Measurements from ENCODE around the gene AK8.

GRCh38 chr9:132739710-132740310, 138.3 kb downstream of the AK8 start:
- TF ChIP-seq, protein P1, sequence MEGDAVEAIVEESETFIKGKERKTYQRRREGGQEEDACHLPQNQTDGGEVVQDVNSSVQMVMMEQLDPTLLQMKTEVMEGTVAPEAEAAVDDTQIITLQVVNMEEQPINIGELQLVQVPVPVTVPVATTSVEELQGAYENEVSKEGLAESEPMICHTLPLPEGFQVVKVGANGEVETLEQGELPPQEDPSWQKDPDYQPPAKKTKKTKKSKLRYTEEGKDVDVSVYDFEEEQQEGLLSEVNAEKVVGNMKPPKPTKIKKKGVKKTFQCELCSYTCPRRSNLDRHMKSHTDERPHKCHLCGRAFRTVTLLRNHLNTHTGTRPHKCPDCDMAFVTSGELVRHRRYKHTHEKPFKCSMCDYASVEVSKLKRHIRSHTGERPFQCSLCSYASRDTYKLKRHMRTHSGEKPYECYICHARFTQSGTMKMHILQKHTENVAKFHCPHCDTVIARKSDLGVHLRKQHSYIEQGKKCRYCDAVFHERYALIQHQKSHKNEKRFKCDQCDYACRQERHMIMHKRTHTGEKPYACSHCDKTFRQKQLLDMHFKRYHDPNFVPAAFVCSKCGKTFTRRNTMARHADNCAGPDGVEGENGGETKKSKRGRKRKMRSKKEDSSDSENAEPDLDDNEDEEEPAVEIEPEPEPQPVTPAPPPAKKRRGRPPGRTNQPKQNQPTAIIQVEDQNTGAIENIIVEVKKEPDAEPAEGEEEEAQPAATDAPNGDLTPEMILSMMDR (IDR thresholded peaks at IDR 0.05; ENCODE audit: low read depth, low read length): no peak
- TF ChIP-seq EZH2phosphoT487 (IDR thresholded peaks at IDR 0.05; ENCODE audit: low read depth): no peak

All from OCI-LY3 (cell line).